Peyer's patch (tissue), 4 donors: ENCODE measurements around the gene C14orf180. TPM values are rescaled to one million over a fixed set of nuclear protein-coding genes. Genes with fewer than 3 reads are reported as not detected.

Source experiments
- DNase-seq, 3 donors: peaks; one replicate each; pipeline ENCODE4 v3.0.0-alpha.2; 2017 to 2019
- H3K27ac ChIP-seq, 4 donors: fragments of 200-600 bp; sonication (generic); one replicate each; pipeline ENCODE4 v1.5.1; 2016 to 2019
- H3K27me3 ChIP-seq, 2 donors: fragments of 200-600 bp; sonication (generic); one replicate each; pipeline ENCODE4 v1.5.1; 2019
- H3K36me3 ChIP-seq, 3 donors: fragments of 200-600 bp; sonication (generic); one replicate each; pipeline ENCODE4 v1.5.1; 2016 to 2019
- H3K4me1 ChIP-seq, 4 donors: fragments of 200-600 bp; sonication (generic); one replicate each; pipeline ENCODE4 v1.5.1; 2016 to 2019
- H3K4me3 ChIP-seq, 4 donors: fragments of 200-600 bp; sonication (generic); 1 replicate in 3 of 4; 2 replicates in 1 of 4; pipeline ENCODE4 v1.5.1; 2016 to 2019; ENCODE audit warnings: mild to moderate bottlenecking in 1 of 4
- H3K9me3 ChIP-seq, 4 donors: fragments of 200-600 bp; sonication (generic); one replicate each; pipeline ENCODE4 v1.5.1; 2016 to 2019; ENCODE audit warnings: mild to moderate bottlenecking in 1 of 4
- POLR2A ChIP-seq, 2 donors: fragments of 450-650 bp; IDR thresholded peaks; one replicate each; pipeline ENCODE4 v1.5.1; 2017; ENCODE audit warnings: antibody characterized with exemption in 2 of 2, mild to moderate bottlenecking in 2 of 2, moderate library complexity in 2 of 2
- total RNA-seq, 4 donors: library from RNA; depleted of rRNA; stranded (reverse); fragments of >200 nt; gene quantifications; one replicate each; pipeline ENCODE4 v1.1.0, GENCODE V29; 2016
- TF ChIP-seq, protein P1 (sequence below), 6 experiments: fragments of 450-650 bp in 4 of 6; fragments of 200-600 bp in 2 of 6; sonication (generic) in 1 of 6; IDR thresholded peaks; one replicate each; pipeline ENCODE4 v1.5.1; 2017 to 2019; ENCODE audit warnings: antibody characterized with exemption in 6 of 6, mild to moderate bottlenecking in 3 of 6, moderate library complexity in 1 of 6

The C14orf180 gene
- total RNA-seq, 4 donors from 2014 or later, result 0.70 TPM; not detected in 3

DNA sequence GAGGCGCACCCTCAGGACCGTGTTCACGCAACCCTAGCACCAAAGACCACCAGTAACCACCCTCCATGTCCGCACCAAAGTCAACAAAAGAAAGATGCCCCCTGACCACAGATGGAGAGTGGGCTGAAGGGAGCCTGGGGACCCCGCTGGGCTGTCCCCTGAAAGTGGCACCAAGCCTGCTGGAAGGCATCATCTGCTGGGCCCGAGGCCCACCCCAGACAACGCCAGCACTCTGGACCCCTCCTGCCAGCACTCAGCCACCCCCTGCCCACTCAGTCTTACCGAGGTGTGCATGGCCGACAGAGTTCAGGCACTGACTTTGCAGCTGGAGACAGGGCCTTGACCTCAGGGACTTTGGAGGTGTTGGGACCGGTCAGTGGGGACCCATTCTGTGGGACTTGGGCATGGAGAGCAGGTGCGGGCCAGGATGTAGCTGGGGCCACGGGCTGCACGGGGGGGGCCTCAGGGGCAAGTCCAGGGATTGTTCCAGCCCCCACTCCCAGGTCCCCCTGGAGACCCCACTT, 59.4 kb downstream of the C14orf180 start:
- no peaks in the 10 kb centered on the region for H3K9me3 ChIP-seq
- no peak overlapping the region for H3K27ac ChIP-seq
- no peak for DNase-seq
- H3K4me1 ChIP-seq, result no peaks in the 10 kb centered on the region
- TF ChIP-seq POLR2A (IDR thresholded peaks at IDR 0.05), result no peak
- TF ChIP-seq, protein P1, sequence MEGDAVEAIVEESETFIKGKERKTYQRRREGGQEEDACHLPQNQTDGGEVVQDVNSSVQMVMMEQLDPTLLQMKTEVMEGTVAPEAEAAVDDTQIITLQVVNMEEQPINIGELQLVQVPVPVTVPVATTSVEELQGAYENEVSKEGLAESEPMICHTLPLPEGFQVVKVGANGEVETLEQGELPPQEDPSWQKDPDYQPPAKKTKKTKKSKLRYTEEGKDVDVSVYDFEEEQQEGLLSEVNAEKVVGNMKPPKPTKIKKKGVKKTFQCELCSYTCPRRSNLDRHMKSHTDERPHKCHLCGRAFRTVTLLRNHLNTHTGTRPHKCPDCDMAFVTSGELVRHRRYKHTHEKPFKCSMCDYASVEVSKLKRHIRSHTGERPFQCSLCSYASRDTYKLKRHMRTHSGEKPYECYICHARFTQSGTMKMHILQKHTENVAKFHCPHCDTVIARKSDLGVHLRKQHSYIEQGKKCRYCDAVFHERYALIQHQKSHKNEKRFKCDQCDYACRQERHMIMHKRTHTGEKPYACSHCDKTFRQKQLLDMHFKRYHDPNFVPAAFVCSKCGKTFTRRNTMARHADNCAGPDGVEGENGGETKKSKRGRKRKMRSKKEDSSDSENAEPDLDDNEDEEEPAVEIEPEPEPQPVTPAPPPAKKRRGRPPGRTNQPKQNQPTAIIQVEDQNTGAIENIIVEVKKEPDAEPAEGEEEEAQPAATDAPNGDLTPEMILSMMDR (IDR thresholded peaks at IDR 0.05), result no peak
- no peaks in the 10 kb centered on the region for H3K27me3 ChIP-seq
- no peak overlapping the region for H3K4me3 ChIP-seq
- no peaks in the 10 kb centered on the region for H3K36me3 ChIP-seq

DNA sequence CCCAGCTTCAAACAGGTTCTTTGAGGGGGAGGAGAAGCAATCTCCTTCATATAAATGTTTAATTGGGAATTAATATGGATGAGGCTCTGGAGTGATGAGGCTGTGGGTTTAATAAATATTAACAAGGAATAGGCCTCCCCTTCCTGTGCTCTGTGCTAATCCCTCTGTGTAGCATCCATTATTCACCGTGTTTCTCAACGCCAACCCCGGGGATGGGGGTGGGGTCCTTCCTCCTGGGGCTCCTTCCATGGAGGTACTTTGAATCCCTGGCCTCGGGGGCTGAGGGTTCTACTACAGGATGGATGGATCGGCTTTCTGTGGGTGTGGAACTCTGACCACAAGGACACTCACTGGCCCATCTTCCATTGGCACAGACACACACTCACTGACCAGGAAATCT, 59.9 kb downstream of the C14orf180 start:
- H3K9me3 ChIP-seq, result no peaks in the 10 kb centered on the region
- DNase-seq, result no peak
- H3K4me1 ChIP-seq, result no peaks in the 10 kb centered on the region
- TF ChIP-seq POLR2A (IDR thresholded peaks at IDR 0.05), result no peak
- TF ChIP-seq, protein P1 (IDR thresholded peaks at IDR 0.05), result no peak
- no peaks in the 10 kb centered on the region for H3K27me3 ChIP-seq
- H3K4me3 ChIP-seq, result no peak overlapping the region
- H3K36me3 ChIP-seq, result no peaks in the 10 kb centered on the region
- no peak overlapping the region for H3K27ac ChIP-seq

Other genes with a start within 250 kb of the C14orf180 start
- gene TMEM179, start 25.0 kb downstream of the C14orf180 start, total RNA-seq, result 1 to 10 TPM in 2 of 4 donors, under 1 TPM in 1, not detected in 1; 0.54 to 3.1 (median 1.7) TPM
- gene INF2, start 109.9 kb downstream of the C14orf180 start, total RNA-seq, result 100 to 1,000 TPM; 137 to 287 (median 203) TPM
- 10 to 100 TPM; 11.0 to 18.6 (median 17.1) TPM for gene ADSS1, start 144.5 kb downstream of the C14orf180 start, total RNA-seq
- 100 to 1,000 TPM in 3 of 4 donors, 10 to 100 TPM in 1; 64.6 to 144 (median 115) TPM for gene SIVA1, start 173.4 kb downstream of the C14orf180 start, total RNA-seq
- 100 to 1,000 TPM in 2 of 4 donors, 10 to 100 TPM in 2; 85.6 to 259 (median 111) TPM for gene AKT1, start 216.0 kb downstream of the C14orf180 start, total RNA-seq
- 10 to 100 TPM in 2 of 4 donors, 1 to 10 TPM in 2; 2.5 to 14.7 (median 10.9) TPM for gene ZBTB42, start 221.3 kb downstream of the C14orf180 start, total RNA-seq